GM12878 (cell line): ENCODE data around the gene CXCL13. TPM values are rescaled to one million over a fixed set of nuclear protein-coding genes. Genes with fewer than 3 reads are reported as not detected.

Experiments
- ATAC-seq: fragments of 200-7000 bp; cut with Tn5 transposase; 3 replicates; pipeline ENCODE4 v1.9.1; 2020; ENCODE audit warnings: mild to moderate bottlenecking, moderate library complexity
- BruUV-seq: library from RNA; stranded (reverse); fragments of 400-500 nt; replicated peaks from 2 replicates; lab custom pipeline; 2021; lab: Mats Ljungman, UMichigan
- CTCF ChIA-PET: fragments of 300-600 bp; sonication (Branson Sonifier 250); formaldehyde crosslinking; extraction: SDS; loops from one replicate; lab custom pipeline; 2021; ENCODE audit warnings: inconsistent platforms; lab: Yijun Ruan, JAX
- POLR2A ChIA-PET: fragments of 350-600 bp; formaldehyde crosslinking; extraction: SDS; loops from one replicate; lab custom pipeline; 2021; ENCODE audit warnings: inconsistent platforms; lab: Charles Lee
- RAD21 ChIA-PET: fragments of 300-600 bp; sonication (Branson Sonifier 250); formaldehyde crosslinking; loops from one replicate; lab custom pipeline; 2023; ENCODE audit warnings: antibody characterized with exemption; ENCODE audit not compliant: unreplicated experiment; lab: Charles Lee
- SMC1A ChIA-PET: fragments of 300-600 bp; sonication (Branson Sonifier 250); formaldehyde crosslinking; loops from one replicate; lab custom pipeline; 2023; ENCODE audit not compliant: unreplicated experiment, uncharacterized antibody; lab: Charles Lee
- DNase-seq: peaks from one replicate; pipeline ENCODE4 v3.0.0-alpha.2; 2011; ENCODE audit warnings: low read depth, low spot score
- FAIRE-seq: peaks from 3 replicates; lab custom pipeline; 2011; peaks lifted over from hg19 to GRCh38; lab: Jason Lieb, UNC
- H2AFZ ChIP-seq: 2 replicates; pipeline ENCODE4 v1.6.0; 2011; ENCODE audit warnings: low read depth, low read length, control low read depth; ENCODE audit not compliant: control insufficient read depth
- H3K27ac ChIP-seq: 2 replicates; pipeline ENCODE4 v1.5.1; 2011; ENCODE audit warnings: control low read depth; ENCODE audit not compliant: control insufficient read depth, insufficient read depth
- H3K27me3 ChIP-seq, 2 experiments: replicated peaks in 1 of 2; 2 replicates each; pipeline versions ENCODE4 v1.6.0 to v1.6.1; 2011; ENCODE audit warnings: low read length in 1 of 2; ENCODE audit not compliant: control insufficient read depth in 2 of 2, insufficient read depth in 2 of 2
- H3K36me3 ChIP-seq, 2 experiments: 2 replicates each; pipeline ENCODE4 v1.5.1; 2011; ENCODE audit warnings: low read length in 1 of 2; ENCODE audit not compliant: control insufficient read depth in 2 of 2, insufficient read depth in 2 of 2
- H3K4me1 ChIP-seq: 2 replicates; pipeline ENCODE4 v1.6.1; 2011; ENCODE audit warnings: mild to moderate bottlenecking, low read length, moderate library complexity, mixed read lengths; ENCODE audit not compliant: control insufficient read depth, insufficient read depth
- H3K4me2 ChIP-seq: 2 replicates; pipeline ENCODE4 v1.6.0; 2011; ENCODE audit warnings: control low read depth; ENCODE audit not compliant: control insufficient read depth, insufficient read depth
- H3K4me3 ChIP-seq: fragments of 200-600 bp; sonication (generic); 2 replicates; pipeline ENCODE4 v1.5.1; 2016
- H3K79me2 ChIP-seq: 2 replicates; pipeline ENCODE4 v1.6.0; 2011; ENCODE audit warnings: low read length; ENCODE audit not compliant: control insufficient read depth, insufficient read depth
- H3K9ac ChIP-seq: 2 replicates; pipeline ENCODE4 v1.8.0; 2011; ENCODE audit warnings: low read length, control low read depth, mixed read lengths; ENCODE audit not compliant: control insufficient read depth, insufficient read depth
- H3K9me3 ChIP-seq: replicated peaks from 3 replicates; pipeline ENCODE4 v1.5.1; 2011; ENCODE audit warnings: mild to moderate bottlenecking, low read length; ENCODE audit not compliant: control insufficient read depth, insufficient read depth
- H4K20me1 ChIP-seq: 2 replicates; pipeline ENCODE4 v1.6.0; 2011; ENCODE audit not compliant: control insufficient read depth, insufficient read depth
- CREM ChIP-seq: IDR thresholded peaks from 2 replicates; pipeline ENCODE4 v1.6.1; 2014; ENCODE audit warnings: antibody characterized with exemption, low read depth
- FOXM1 ChIP-seq: IDR thresholded peaks from 2 replicates; pipeline ENCODE4 v1.6.1; 2012; ENCODE audit warnings: low read depth, mild to moderate bottlenecking, inconsistent platforms, low read length, moderate library complexity
- GABPA ChIP-seq: IDR thresholded peaks from 2 replicates; pipeline ENCODE4 v1.6.1; 2014; ENCODE audit warnings: antibody characterized with exemption, low read depth, mild to moderate bottlenecking, inconsistent platforms
- HDAC6 ChIP-seq: fragments of 200-600 bp; sonication (generic); IDR thresholded peaks from one replicate; pipeline ENCODE4 v1.8.0; 2017; ENCODE audit warnings: antibody characterized with exemption; ENCODE audit not compliant: unreplicated experiment
- KAT2A ChIP-seq: conservative IDR thresholded peaks from 2 replicates; pipeline ENCODE4 v1.6.1; 2011; ENCODE audit warnings: low read depth, low read length; ENCODE audit not compliant: control insufficient read depth
- KLF5 ChIP-seq: fragments of 450-650 bp; IDR thresholded peaks from 2 replicates; pipeline ENCODE4 v1.6.1; 2014; ENCODE audit warnings: mild to moderate bottlenecking; ENCODE audit not compliant: partially characterized antibody
- MEF2A ChIP-seq: IDR thresholded peaks from 2 replicates; pipeline ENCODE4 v1.6.1; 2011; ENCODE audit warnings: low read depth, mild to moderate bottlenecking, low read length, moderate library complexity; ENCODE audit not compliant: insufficient read depth
- NFIC ChIP-seq: IDR thresholded peaks from 2 replicates; pipeline ENCODE4 v1.6.1; 2012; ENCODE audit warnings: low read depth, mild to moderate bottlenecking, inconsistent platforms, low read length, moderate library complexity
- NR2C1 ChIP-seq: fragments of 450-650 bp; IDR thresholded peaks from 2 replicates; pipeline ENCODE4 v1.6.1; 2017; ENCODE audit warnings: antibody characterized with exemption, mild to moderate bottlenecking, moderate library complexity
- PAX5 ChIP-seq: IDR thresholded peaks from 2 replicates; pipeline ENCODE4 v1.6.1; 2011; ENCODE audit warnings: low read depth, low read length, borderline replicate concordance
- POLR2AphosphoS2 ChIP-seq: IDR thresholded peaks from 2 replicates; pipeline ENCODE4 v1.6.1; 2011; ENCODE audit warnings: low read depth, mild to moderate bottlenecking, low read length, improper control_type of control experiment, moderate library complexity
- RB1 ChIP-seq: fragments of 450-650 bp; formaldehyde crosslinking; IDR thresholded peaks from 2 replicates; pipeline ENCODE4 v1.6.1; 2017; ENCODE audit warnings: mild to moderate bottlenecking, borderline replicate concordance
- RELA ChIP-seq: fragments of 450-650 bp; IDR thresholded peaks from 2 replicates; pipeline ENCODE4 v1.8.0; 2014; ENCODE audit warnings: borderline replicate concordance; ENCODE audit not compliant: partially characterized antibody
- RFX5 ChIP-seq: IDR thresholded peaks from 2 replicates; pipeline ENCODE4 v1.6.1; 2011; ENCODE audit warnings: low read depth, low read length, improper control_type of control experiment
- SMAD1 ChIP-seq: fragments of 450-650 bp; IDR thresholded peaks from 2 replicates; pipeline ENCODE4 v1.6.1; 2018; ENCODE audit warnings: mild to moderate bottlenecking, low read depth; ENCODE audit not compliant: partially characterized antibody
- SMAD5 ChIP-seq: IDR thresholded peaks from 2 replicates; pipeline ENCODE4 v1.6.1; 2016; ENCODE audit warnings: antibody characterized with exemption, low read depth
- SMC3 ChIP-seq: IDR thresholded peaks from 2 replicates; pipeline ENCODE4 v1.6.1; 2011; ENCODE audit warnings: low read length, improper control_type of control experiment, borderline replicate concordance
- SREBF2 ChIP-seq: IDR thresholded peaks from 2 replicates; pipeline ENCODE4 v1.6.1; 2012; ENCODE audit warnings: mild to moderate bottlenecking, low read length
- WRNIP1 ChIP-seq: IDR thresholded peaks from 2 replicates; pipeline ENCODE4 v1.6.1; 2011; ENCODE audit warnings: low read depth, low read length, improper control_type of control experiment, borderline replicate concordance
- YBX1 ChIP-seq: fragments of 450-650 bp; IDR thresholded peaks from 2 replicates; pipeline ENCODE4 v1.6.1; 2016; ENCODE audit warnings: antibody characterized with exemption
- ZNF24 ChIP-seq: fragments of 450-650 bp; IDR thresholded peaks from 2 replicates; pipeline ENCODE4 v1.6.1; 2017; ENCODE audit warnings: antibody characterized with exemption, mild to moderate bottlenecking
- ZNF384 ChIP-seq: IDR thresholded peaks from 2 replicates; pipeline ENCODE4 v1.6.1; 2012; ENCODE audit warnings: low read depth, mild to moderate bottlenecking, low read length, improper control_type of control experiment, borderline replicate concordance
- ZSCAN29 ChIP-seq: fragments of 450-650 bp; IDR thresholded peaks from 2 replicates; pipeline ENCODE4 v1.6.1; 2017; ENCODE audit warnings: mild to moderate bottlenecking, moderate library complexity
- ZZZ3 ChIP-seq: IDR thresholded peaks from 2 replicates; pipeline ENCODE4 v1.6.1; 2011; ENCODE audit warnings: low read depth; ENCODE audit not compliant: control insufficient read depth, insufficient read length
- WGBS: methylation state at CpG from one replicate; pipeline ENCODE4 v1.1.6; 2016; ENCODE audit warnings: low lambda C conversion rate; ENCODE audit not compliant: insufficient replicate concordance, insufficient coverage; ENCODE audit errors: missing lambda C conversion rate; 5-methylcytosine and 5-hydroxymethylcytosine counted together
- in situ Hi-C: fragments of 300-500 bp; cut with MboI; formaldehyde crosslinking; loops from 9 replicates; pipeline ENCODE4 v1.14.3; 2018; ENCODE audit warnings: mixed read lengths
- intact Hi-C: fragments of 100-400 bp; cut with micrococcal nuclease; formaldehyde crosslinking; loops from one replicate; pipeline ENCODE4 v1.14.2; 2022; ENCODE audit not compliant: unreplicated experiment
- polyA plus RNA-seq, 11 experiments: library from polyadenylated mRNA; depleted of rRNA in 4 of 11; unstranded in 6 of 11; stranded (reverse) in 5 of 11; fragments of >200 nt; fragmentation: Nextera tagmentation in 4 of 11; fragmentation: Illumina TruSeq in 1 of 11; extraction: Ambion mirVana in 4 of 11; extraction: Trizol in 1 of 11; gene quantifications; 1 replicate in 1 of 11; 2 replicates in 10 of 11; pipeline versions ENCODE4 v1.2.1 to v1.2.3, GENCODE V29; 2011 to 2016; ENCODE audit warnings: inconsistent platforms in 2 of 11, missing spikeins in 2 of 11, low read depth in 1 of 11
- total RNA-seq, 4 experiments: library from RNA; depleted of rRNA in 3 of 4; stranded (reverse); fragments of >200 nt in 3 of 4; fragmentation: Illumina TruSeq in 1 of 4; extraction: Trizol in 1 of 4; gene quantifications; 2 replicates each; pipeline versions ENCODE4 v1.2.1 to v1.2.3, GENCODE V29; 2013 to 2021
- TF ChIP-seq, protein P1 (sequence below): fragments of 450-650 bp; formaldehyde crosslinking; IDR thresholded peaks from 2 replicates; pipeline ENCODE4 v1.4.0; 2020; ENCODE audit warnings: mild to moderate bottlenecking, moderate library complexity

Gene CXCL13
- total and polyA plus RNA-seq, 10 of the 15 experiments (the other 5 are each of a cell fraction or from before 2014, with no cell fraction given): 0.05 to 0.16 TPM; not detected in 8

DNA sequence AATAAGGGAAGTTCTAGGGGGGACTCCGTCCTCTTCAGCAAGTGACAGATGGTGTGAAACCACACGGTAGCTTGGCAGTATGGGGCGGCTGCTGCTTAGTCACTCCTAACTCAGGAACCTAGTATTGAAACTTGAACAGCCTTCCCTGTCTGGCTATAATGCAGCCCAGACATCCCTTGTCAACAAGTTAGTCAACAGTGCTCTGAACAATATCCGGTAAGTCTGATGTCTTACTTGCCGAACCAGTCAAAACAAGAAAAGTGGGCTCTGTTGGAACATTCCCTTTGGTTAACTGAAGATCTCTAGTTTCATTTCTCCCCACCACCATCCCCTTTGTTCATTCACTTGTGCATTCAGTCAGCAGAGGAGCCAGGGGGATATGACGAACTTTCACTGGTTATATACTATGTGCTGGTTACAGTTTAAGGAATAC lies 18.7 kb upstream of the CXCL13 start:
- BruUV-seq: no TSS peak
- ATAC-seq: peak; percentile 98
- 0% methylated on average over 6 of the region's 6 CpGs for WGBS
- intact Hi-C loops (loop anchor here (2.0 kb wide), 1 partner anchor 94 kb away; no protein-coding TSS in a partner anchor), in situ Hi-C loops (no loop called here)
- no peaks in the 10 kb centered on the region for H3K36me3 ChIP-seq
- no peak overlapping the region for H3K9ac ChIP-seq
- H2AFZ ChIP-seq: no peak overlapping the region
- SMC1A ChIA-PET: interaction anchor here (0.7 to 4.7 kb wide), 6 partner anchors 11 to 225 kb away, joined by 3 to 24 read pairs (median 3); no protein-coding TSS in a partner anchor
- FAIRE-seq: peak; percentile 85
- POLR2A ChIA-PET: interaction anchor here (0.5 to 0.8 kb wide), 2 partner anchors 9 to 222 kb away, joined by 3 read pairs; no protein-coding TSS in a partner anchor
- H4K20me1 ChIP-seq: no peaks in the 10 kb centered on the region
- no peaks in the 10 kb centered on the region for H3K27me3 ChIP-seq
- CTCF ChIA-PET: interaction anchor here (1.1 to 4.8 kb wide), 4 partner anchors 12 to 113 kb away, joined by 4 to 28 read pairs (median 14); no protein-coding TSS in a partner anchor
- no peak overlapping the region for H3K4me3 ChIP-seq
- peaks cover 13% of the 10 kb centered on the region for H3K4me1 ChIP-seq
- H3K27ac ChIP-seq: no peak overlapping the region
- H3K4me2 ChIP-seq: peak overlapping the region; percentile 53
- H3K9me3 ChIP-seq: peaks cover 2% of the 10 kb centered on the region; the same call in 2 of the 3 replicates
- peak; percentile 88 for DNase-seq
- RAD21 ChIA-PET: interaction anchor here (1.5 kb wide), 1 partner anchor 93 kb away, joined by 4 read pairs; no protein-coding TSS in a partner anchor
- no peaks in the 10 kb centered on the region for H3K79me2 ChIP-seq
- TF ChIP-seq ZNF384 (no peak), FOXM1 (peak; percentile 90), SMAD5 (no peak), RB1 (no peak), KAT2A (no peak), ZZZ3 (no peak), CREM (peak; percentile 85), NR2C1 (no peak), HDAC6 (no peak), POLR2AphosphoS2 (no peak), SMC3 (no peak), RFX5 (no peak), ZSCAN29 (no peak), PAX5 (peak; percentile 89; the same call in 1 of the 2 replicates), SMAD1 (no peak), NFIC (peak; percentile 98), KLF5 (peak; percentile 87), WRNIP1 (no peak), ZNF24 (peak; percentile 90), MEF2A (peak; percentile 55; the same call in 1 of the 2 replicates), RELA (peak; percentile 80), GABPA (peak; percentile 71), SREBF2 (no peak), YBX1 (no peak)
- TF ChIP-seq, protein P1, sequence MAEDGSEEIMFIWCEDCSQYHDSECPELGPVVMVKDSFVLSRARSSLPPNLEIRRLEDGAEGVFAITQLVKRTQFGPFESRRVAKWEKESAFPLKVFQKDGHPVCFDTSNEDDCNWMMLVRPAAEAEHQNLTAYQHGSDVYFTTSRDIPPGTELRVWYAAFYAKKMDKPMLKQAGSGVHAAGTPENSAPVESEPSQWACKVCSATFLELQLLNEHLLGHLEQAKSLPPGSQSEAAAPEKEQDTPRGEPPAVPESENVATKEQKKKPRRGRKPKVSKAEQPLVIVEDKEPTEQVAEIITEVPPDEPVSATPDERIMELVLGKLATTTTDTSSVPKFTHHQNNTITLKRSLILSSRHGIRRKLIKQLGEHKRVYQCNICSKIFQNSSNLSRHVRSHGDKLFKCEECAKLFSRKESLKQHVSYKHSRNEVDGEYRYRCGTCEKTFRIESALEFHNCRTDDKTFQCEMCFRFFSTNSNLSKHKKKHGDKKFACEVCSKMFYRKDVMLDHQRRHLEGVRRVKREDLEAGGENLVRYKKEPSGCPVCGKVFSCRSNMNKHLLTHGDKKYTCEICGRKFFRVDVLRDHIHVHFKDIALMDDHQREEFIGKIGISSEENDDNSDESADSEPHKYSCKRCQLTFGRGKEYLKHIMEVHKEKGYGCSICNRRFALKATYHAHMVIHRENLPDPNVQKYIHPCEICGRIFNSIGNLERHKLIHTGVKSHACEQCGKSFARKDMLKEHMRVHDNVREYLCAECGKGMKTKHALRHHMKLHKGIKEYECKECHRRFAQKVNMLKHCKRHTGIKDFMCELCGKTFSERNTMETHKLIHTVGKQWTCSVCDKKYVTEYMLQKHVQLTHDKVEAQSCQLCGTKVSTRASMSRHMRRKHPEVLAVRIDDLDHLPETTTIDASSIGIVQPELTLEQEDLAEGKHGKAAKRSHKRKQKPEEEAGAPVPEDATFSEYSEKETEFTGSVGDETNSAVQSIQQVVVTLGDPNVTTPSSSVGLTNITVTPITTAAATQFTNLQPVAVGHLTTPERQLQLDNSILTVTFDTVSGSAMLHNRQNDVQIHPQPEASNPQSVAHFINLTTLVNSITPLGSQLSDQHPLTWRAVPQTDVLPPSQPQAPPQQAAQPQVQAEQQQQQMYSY (CRISPR knock-in tag): no peak
